ENCODE measurements around the gene FAM151A. TPM values are rescaled to one million over a fixed set of nuclear protein-coding genes. Genes with fewer than 3 reads are reported as not detected.

The FAM151A gene
- total and polyA plus RNA-seq, 3 donors from 2014 or later = 0.56 to 2.2 (median 0.94) TPM

GRCh38 chr1:54564312-54565112 is 58.8 kb downstream of the FAM151A start:
- no peak for TF ChIP-seq POLR2A (IDR thresholded peaks at IDR 0.05)
- TF ChIP-seq, protein P1, sequence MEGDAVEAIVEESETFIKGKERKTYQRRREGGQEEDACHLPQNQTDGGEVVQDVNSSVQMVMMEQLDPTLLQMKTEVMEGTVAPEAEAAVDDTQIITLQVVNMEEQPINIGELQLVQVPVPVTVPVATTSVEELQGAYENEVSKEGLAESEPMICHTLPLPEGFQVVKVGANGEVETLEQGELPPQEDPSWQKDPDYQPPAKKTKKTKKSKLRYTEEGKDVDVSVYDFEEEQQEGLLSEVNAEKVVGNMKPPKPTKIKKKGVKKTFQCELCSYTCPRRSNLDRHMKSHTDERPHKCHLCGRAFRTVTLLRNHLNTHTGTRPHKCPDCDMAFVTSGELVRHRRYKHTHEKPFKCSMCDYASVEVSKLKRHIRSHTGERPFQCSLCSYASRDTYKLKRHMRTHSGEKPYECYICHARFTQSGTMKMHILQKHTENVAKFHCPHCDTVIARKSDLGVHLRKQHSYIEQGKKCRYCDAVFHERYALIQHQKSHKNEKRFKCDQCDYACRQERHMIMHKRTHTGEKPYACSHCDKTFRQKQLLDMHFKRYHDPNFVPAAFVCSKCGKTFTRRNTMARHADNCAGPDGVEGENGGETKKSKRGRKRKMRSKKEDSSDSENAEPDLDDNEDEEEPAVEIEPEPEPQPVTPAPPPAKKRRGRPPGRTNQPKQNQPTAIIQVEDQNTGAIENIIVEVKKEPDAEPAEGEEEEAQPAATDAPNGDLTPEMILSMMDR (IDR thresholded peaks at IDR 0.05) = no peak
- no peak for DNase-seq
- Histone ChIP-seq H3K9me3 (no peaks in the 10 kb centered on the region), H3K27ac (no peak overlapping the region), H3K4me1 (peaks cover 9% of the 10 kb centered on the region), H3K36me3 (ENCODE audit: low read depth, missing control alignments) (no peaks in the 10 kb centered on the region), H3K27me3 (no peaks in the 10 kb centered on the region), H3K4me3 (no peak overlapping the region)
- intact Hi-C loops (cut with DNase I; ENCODE audit: low total_unique reads) = no loop called here
- WGBS, 2 donors = 84 to 86% methylated on average over 13 to 17 of the region's 17 CpGs

DNA sequence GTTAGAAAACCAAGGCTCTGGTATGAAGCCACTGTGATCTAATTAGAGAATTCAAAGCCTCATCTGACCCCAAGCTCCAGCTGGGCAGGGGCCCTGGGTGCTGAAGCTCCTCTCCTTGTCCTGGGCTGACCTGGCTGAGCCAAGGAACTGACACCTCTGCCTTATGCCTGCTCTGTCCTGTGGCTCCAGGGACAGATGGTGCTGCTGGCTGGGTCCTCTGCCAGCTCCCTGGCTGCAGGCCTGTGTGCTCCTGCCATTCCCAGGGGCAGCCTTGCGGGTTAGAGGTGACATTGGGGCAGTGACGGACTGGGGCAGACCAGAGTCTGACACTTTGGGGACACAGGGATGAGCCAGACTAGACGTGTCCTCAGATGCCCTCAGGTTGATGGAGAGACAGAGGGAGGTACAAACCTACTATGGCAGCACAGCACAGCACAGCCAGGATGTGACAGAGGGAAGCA is 63.5 kb downstream of the FAM151A start:
- Histone ChIP-seq H3K9me3 (no peaks in the 10 kb centered on the region), H3K36me3 (ENCODE audit: low read depth, missing control alignments) (no peaks in the 10 kb centered on the region), H3K27ac (no peak overlapping the region), H3K27me3 (no peaks in the 10 kb centered on the region), H3K4me3 (no peak overlapping the region), H3K4me1 (peaks cover 4% of the 10 kb centered on the region)
- intact Hi-C loops (cut with DNase I; ENCODE audit: low total_unique reads) = no loop called here
- DNase-seq = no peak
- TF ChIP-seq, protein P1 (IDR thresholded peaks at IDR 0.05) = no peak
- TF ChIP-seq POLR2A (IDR thresholded peaks at IDR 0.05) = no peak
- WGBS, 2 donors = 64 to 67% methylated on average over 1 to 3 of the region's 3 CpGs

Other genes with a start within 250 kb of the FAM151A start
- gene SSBP3, start 217.1 kb downstream of the FAM151A start, total RNA-seq = 10 to 100 TPM; 91.6 to 99.0 TPM
- gene SSBP3, start 217.1 kb downstream of the FAM151A start, polyA plus RNA-seq (ENCODE audit: insufficient read depth, low read depth, low replicate concordance) = 88.8 TPM
- gene ACOT11, start 75.3 kb downstream of the FAM151A start, total RNA-seq = 10 to 100 TPM; 19.1 to 33.8 TPM
- gene ACOT11, start 75.3 kb downstream of the FAM151A start, polyA plus RNA-seq (ENCODE audit: insufficient read depth, low read depth, low replicate concordance) = 4.9 TPM
- 100 to 1,000 TPM in 1 of 2 donors, 10 to 100 TPM in 1; 72.7 to 236 TPM for gene MROH7, start 18.3 kb upstream of the FAM151A start, total RNA-seq
- 162 TPM for gene MROH7, start 18.3 kb upstream of the FAM151A start, polyA plus RNA-seq (ENCODE audit: insufficient read depth, low read depth, low replicate concordance)
- 10 to 100 TPM; 25.0 to 35.3 TPM for gene TTC4, start 92.3 kb upstream of the FAM151A start, total RNA-seq
- 34.3 TPM for gene TTC4, start 92.3 kb upstream of the FAM151A start, polyA plus RNA-seq (ENCODE audit: insufficient read depth, low read depth, low replicate concordance)
- gene PARS2, start 141.0 kb upstream of the FAM151A start, total RNA-seq = 10 to 100 TPM; 12.8 to 16.5 TPM
- gene PARS2, start 141.0 kb upstream of the FAM151A start, polyA plus RNA-seq (ENCODE audit: insufficient read depth, low read depth, low replicate concordance) = 13.9 TPM
- 1 to 10 TPM in 1 of 2 donors, under 1 TPM in 1; 0.94 to 2.4 TPM for gene TTC22, start 177.8 kb upstream of the FAM151A start, total RNA-seq
- gene TTC22, start 177.8 kb upstream of the FAM151A start, polyA plus RNA-seq (ENCODE audit: insufficient read depth, low read depth, low replicate concordance) = 1.7 TPM

All from testis (tissue), 3 donors.